ENCODE data around the gene ATOX1.

ATOX1 gene

DNA sequence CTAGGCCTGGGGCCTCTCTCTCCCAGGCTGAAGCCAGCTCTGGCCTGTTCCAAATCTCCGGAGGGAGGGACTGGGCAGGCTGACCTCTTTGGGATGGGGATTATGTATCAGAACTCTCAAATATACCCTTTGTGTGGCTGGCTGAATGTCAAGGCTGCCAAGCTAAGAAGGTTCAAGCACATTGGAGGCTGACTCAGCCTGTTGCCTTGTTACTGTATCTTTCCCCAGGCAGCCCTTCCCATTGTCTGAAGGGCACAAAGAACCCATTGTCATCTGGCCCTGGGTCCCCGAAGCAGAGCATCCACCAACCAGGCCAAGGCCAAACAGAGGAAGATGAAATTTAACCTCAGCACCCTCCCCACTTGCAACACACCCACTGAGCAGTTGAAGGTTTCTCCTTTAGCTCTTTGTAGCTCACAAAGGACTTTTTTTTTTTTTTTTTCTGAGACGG, 64.4 kb downstream of the ATOX1 start:
- no peak for DNase-seq

Data from NCI-H2029 (cell line).